Prostate gland (tissue), 2 donors: ENCODE results near the gene DRICH1.

Source experiments
- CTCF ChIP-seq, 4 experiments: fragments of 200-600 bp in 2 of 4; fragments of 450-650 bp in 2 of 4; sonication (generic) in 2 of 4; IDR thresholded peaks; 1 replicate in 3 of 4; 2 replicates in 1 of 4; pipeline ENCODE4 v1.5.1; 2016 to 2019; ENCODE audit warnings: antibody characterized with exemption in 4 of 4, mild to moderate bottlenecking in 2 of 4, moderate library complexity in 2 of 4
- POLR2A ChIP-seq: fragments of 450-650 bp; IDR thresholded peaks from one replicate; pipeline ENCODE4 v1.6.1; 2016; ENCODE audit warnings: antibody characterized with exemption, mild to moderate bottlenecking

- no peak for TF ChIP-seq POLR2A
- TF ChIP-seq CTCF (IDR thresholded peaks at IDR 0.05) = no peak
Measured at GRCh38 chr22:23655891-23656475, 23.9 kb upstream of the DRICH1 start.
